Endothelial cell (in vitro differentiated cells): ENCODE results near the gene CFAP74. TPM values are rescaled to one million over a fixed set of nuclear protein-coding genes. Genes with fewer than 3 reads are reported as not detected.

Source experiments
- DNase-seq: peaks from one replicate; pipeline ENCODE4 v3.0.0; 2021; ENCODE audit warnings: low spot score
- H3K27ac Mint-ChIP-seq: one replicate; pipeline ENCODE4 v1.8.0; 2021; ENCODE audit warnings: mixed read lengths, inconsistent platforms; ENCODE audit not compliant: unreplicated experiment
- H3K27me3 Mint-ChIP-seq: one replicate; pipeline ENCODE4 v1.8.0; 2021; ENCODE audit warnings: mild to moderate bottlenecking, moderate library complexity, mixed read lengths, inconsistent platforms; ENCODE audit not compliant: unreplicated experiment
- H3K36me3 Mint-ChIP-seq: one replicate; pipeline ENCODE4 v1.8.0; 2021; ENCODE audit warnings: mild to moderate bottlenecking, low read depth, mixed read lengths, inconsistent platforms; ENCODE audit not compliant: unreplicated experiment
- H3K4me1 Mint-ChIP-seq: one replicate; pipeline ENCODE4 v1.8.0; 2021; ENCODE audit warnings: mild to moderate bottlenecking, mixed read lengths, inconsistent platforms; ENCODE audit not compliant: unreplicated experiment
- H3K4me3 Mint-ChIP-seq: one replicate; pipeline ENCODE4 v1.8.0; 2021; ENCODE audit warnings: mild to moderate bottlenecking, mixed read lengths, inconsistent platforms; ENCODE audit not compliant: unreplicated experiment
- H3K9me3 Mint-ChIP-seq: one replicate; pipeline ENCODE4 v1.8.0; 2021; ENCODE audit warnings: mixed read lengths, inconsistent platforms; ENCODE audit not compliant: unreplicated experiment
- CTCF ChIP-seq: fragments of 200-600 bp; sonication (generic); IDR thresholded peaks from one replicate; pipeline ENCODE4 v1.5.0; 2021; ENCODE audit warnings: antibody characterized with exemption; ENCODE audit not compliant: unreplicated experiment
- total RNA-seq: library from RNA; stranded (reverse); fragmentation: NEBNext Ultra II Directional; extraction: Animal tissue kit (Norgen Biotek cat#: 25700); gene quantifications from one replicate; pipeline ENCODE4 v1.2.1, GENCODE V29; 2021; ENCODE audit not compliant: unreplicated experiment

CFAP74 gene
- total RNA-seq, 1 donor from 2014 or later: not detected

- no peak overlapping the region for H3K4me3 Mint-ChIP-seq
- no peak for DNase-seq
- no peaks in the 10 kb centered on the region for H3K4me1 Mint-ChIP-seq
- H3K27ac Mint-ChIP-seq: no peak overlapping the region
- H3K9me3 Mint-ChIP-seq: no peaks in the 10 kb centered on the region
- H3K36me3 Mint-ChIP-seq: no peaks in the 10 kb centered on the region
- peaks cover 8% of the 10 kb centered on the region for H3K27me3 Mint-ChIP-seq
- TF ChIP-seq CTCF: no peak
These were observed 20.9 kb upstream of the CFAP74 start for GRCh38 chr1:2024451-2024850.

- peaks cover 3% of the 10 kb centered on the region for H3K36me3 Mint-ChIP-seq
- no peak for DNase-seq
- TF ChIP-seq CTCF: no peak
- peaks cover 4% of the 10 kb centered on the region for H3K4me1 Mint-ChIP-seq
- no peak overlapping the region for H3K4me3 Mint-ChIP-seq
- H3K9me3 Mint-ChIP-seq: no peaks in the 10 kb centered on the region
- no peak overlapping the region for H3K27ac Mint-ChIP-seq
- peaks cover 12% of the 10 kb centered on the region for H3K27me3 Mint-ChIP-seq
These were observed 19.6 kb upstream of the CFAP74 start for GRCh38 chr1:2023187-2023586.

- TF ChIP-seq CTCF: no peak
- peaks cover 14% of the 10 kb centered on the region for H3K27me3 Mint-ChIP-seq
- DNase-seq: no peak
- H3K36me3 Mint-ChIP-seq: peaks cover 3% of the 10 kb centered on the region
- H3K4me1 Mint-ChIP-seq: peaks cover 9% of the 10 kb centered on the region
- no peak overlapping the region for H3K27ac Mint-ChIP-seq
- no peaks in the 10 kb centered on the region for H3K9me3 Mint-ChIP-seq
- no peak overlapping the region for H3K4me3 Mint-ChIP-seq
These were observed 18.6 kb upstream of the CFAP74 start for GRCh38 chr1:2022063-2022770.

- Mint-ChIP-seq H3K27me3 (peaks cover 14% of the 10 kb centered on the region), H3K4me3 (no peak overlapping the region), H3K36me3 (peaks cover 3% of the 10 kb centered on the region), H3K9me3 (no peaks in the 10 kb centered on the region), H3K4me1 (peaks cover 12% of the 10 kb centered on the region), H3K27ac (no peak overlapping the region)
- no peak for TF ChIP-seq CTCF
- no peak for DNase-seq
These were observed 18.0 kb upstream of the CFAP74 start for GRCh38 chr1:2021550-2021949.

- peaks cover 14% of the 10 kb centered on the region for H3K27me3 Mint-ChIP-seq
- DNase-seq: no peak
- H3K36me3 Mint-ChIP-seq: peaks cover 3% of the 10 kb centered on the region
- H3K27ac Mint-ChIP-seq: no peak overlapping the region
- no peaks in the 10 kb centered on the region for H3K9me3 Mint-ChIP-seq
- TF ChIP-seq CTCF: no peak
- peaks cover 20% of the 10 kb centered on the region for H3K4me1 Mint-ChIP-seq
- H3K4me3 Mint-ChIP-seq: no peak overlapping the region
These were observed 16.7 kb upstream of the CFAP74 start for GRCh38 chr1:2020310-2020655.
